Ishikawa (cell line): ENCODE results near the gene KCNQ1.

ENCODE experiments used
- CEBPB ChIP-seq: IDR thresholded peaks from 2 replicates; pipeline ENCODE4 v1.6.1; 2012
- CREB1 ChIP-seq: IDR thresholded peaks from 2 replicates; pipeline ENCODE4 v1.6.1; 2012; ENCODE audit warnings: low read depth
- EGR1 ChIP-seq: IDR thresholded peaks from 2 replicates; pipeline ENCODE4 v1.6.1; 2012
- EP300 ChIP-seq: IDR thresholded peaks from 2 replicates; pipeline ENCODE4 v1.6.1; 2012; ENCODE audit warnings: borderline replicate concordance
- FOXM1 ChIP-seq: IDR thresholded peaks from 2 replicates; pipeline ENCODE4 v1.6.1; 2012; ENCODE audit warnings: low read depth, borderline replicate concordance
- NFIC ChIP-seq: IDR thresholded peaks from 2 replicates; pipeline ENCODE4 v1.6.1; 2012
- RAD21 ChIP-seq: IDR thresholded peaks from 2 replicates; pipeline ENCODE4 v1.6.1; 2012; ENCODE audit warnings: low read depth
- REST ChIP-seq: IDR thresholded peaks from 2 replicates; pipeline ENCODE4 v1.6.1; 2012; ENCODE audit warnings: low read depth, mild to moderate bottlenecking
- TAF1 ChIP-seq: IDR thresholded peaks from 2 replicates; pipeline ENCODE4 v1.6.1; 2012; ENCODE audit warnings: low read depth, mild to moderate bottlenecking
- TCF12 ChIP-seq: IDR thresholded peaks from 2 replicates; pipeline ENCODE4 v1.6.1; 2012; ENCODE audit warnings: low read depth
- TEAD4 ChIP-seq: IDR thresholded peaks from 2 replicates; pipeline ENCODE4 v1.6.1; 2012
- USF1 ChIP-seq: IDR thresholded peaks from 2 replicates; pipeline ENCODE4 v1.6.1; 2012
- YY1 ChIP-seq: IDR thresholded peaks from 2 replicates; pipeline ENCODE4 v1.6.1; 2012; ENCODE audit warnings: low read depth
- ZBTB7A ChIP-seq: IDR thresholded peaks from 2 replicates; pipeline ENCODE4 v1.6.1; 2012; ENCODE audit warnings: low read depth
- TF ChIP-seq, protein P1 (sequence below): IDR thresholded peaks from 2 replicates; pipeline ENCODE4 v1.6.1; 2012

KCNQ1 gene

GRCh38 chr11:2466869-2467694 lies 22.3 kb downstream of the KCNQ1 start:
- no peak for TF ChIP-seq USF1
- TF ChIP-seq, protein P1, sequence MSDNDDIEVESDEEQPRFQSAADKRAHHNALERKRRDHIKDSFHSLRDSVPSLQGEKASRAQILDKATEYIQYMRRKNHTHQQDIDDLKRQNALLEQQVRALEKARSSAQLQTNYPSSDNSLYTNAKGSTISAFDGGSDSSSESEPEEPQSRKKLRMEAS = no peak
- no peak for TF ChIP-seq ZBTB7A
- TF ChIP-seq FOXM1 = no peak

DNA sequence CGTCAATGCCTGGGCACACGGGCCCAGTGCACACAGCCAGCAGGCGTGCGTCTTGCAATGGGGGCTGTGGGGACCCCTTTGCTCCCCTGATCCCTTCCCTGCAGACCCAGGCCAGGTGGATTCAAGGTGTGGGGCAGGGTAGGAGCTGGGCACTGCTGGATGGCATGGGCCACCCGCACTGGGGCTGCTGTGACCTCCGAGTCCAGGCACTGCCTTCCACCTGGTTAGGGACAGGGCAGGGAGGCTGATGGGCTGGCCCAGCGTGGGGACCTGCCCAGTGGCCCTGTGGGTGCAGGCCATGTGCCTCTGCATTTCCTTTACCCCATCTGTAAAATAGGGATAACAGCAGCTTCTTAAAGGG lies 22.9 kb downstream of the KCNQ1 start:
- no peak for TF ChIP-seq YY1
- no peak for TF ChIP-seq EGR1
- TF ChIP-seq TCF12 = no peak
- no peak for TF ChIP-seq USF1
- no peak for TF ChIP-seq REST
- TF ChIP-seq EP300 = no peak
- TF ChIP-seq RAD21 = no peak
- no peak for TF ChIP-seq CEBPB
- TF ChIP-seq CREB1 = no peak
- TF ChIP-seq NFIC = no peak
- TF ChIP-seq TAF1 = no peak
- TF ChIP-seq TEAD4 = no peak
- TF ChIP-seq, protein P1 = no peak
- TF ChIP-seq FOXM1 = no peak
- TF ChIP-seq ZBTB7A = no peak

- TF ChIP-seq EGR1 = no peak
Measured at GRCh38 chr11:2468363-2469235, 23.8 kb downstream of the KCNQ1 start.

DNA sequence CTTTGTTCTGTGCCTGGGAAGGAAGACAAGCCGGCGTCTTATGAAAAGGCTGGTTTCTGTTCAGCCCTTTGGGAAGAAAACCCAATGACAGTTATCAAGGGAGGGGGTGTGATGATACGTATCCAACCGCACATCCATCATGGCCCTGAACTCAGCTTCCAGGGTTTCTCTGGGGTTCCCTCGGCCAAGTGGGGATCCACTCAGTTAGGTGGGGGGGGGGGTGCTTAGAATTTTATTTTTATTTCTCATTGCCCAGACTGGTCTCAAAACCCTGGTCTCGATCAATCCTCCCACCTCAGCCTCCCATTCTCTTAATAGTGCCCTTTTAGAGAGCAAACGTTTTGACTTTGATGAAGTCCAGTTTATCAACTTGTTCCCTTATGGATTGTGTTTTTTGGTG lies 25.7 kb downstream of the KCNQ1 start:
- TF ChIP-seq TCF12 (no peak), RAD21 (no peak), EGR1 (no peak), CREB1 (no peak), EP300 (no peak)

GRCh38 chr11:2471048-2471803 lies 26.4 kb downstream of the KCNQ1 start:
- TF ChIP-seq RAD21 = no peak
- TF ChIP-seq YY1 = no peak
- no peak for TF ChIP-seq REST
- TF ChIP-seq TAF1 = no peak
- no peak for TF ChIP-seq USF1
- no peak for TF ChIP-seq EP300
- TF ChIP-seq CREB1 = no peak
- TF ChIP-seq, protein P1 = no peak
- TF ChIP-seq ZBTB7A = no peak
- TF ChIP-seq FOXM1 = no peak
